Upper lobe of right lung (tissue), 1 donor: ENCODE data around the gene TECRL. TPM values are rescaled to one million over a fixed set of nuclear protein-coding genes. Genes with fewer than 3 reads are reported as not detected.

Experiments
- ATAC-seq: fragments of 200-7000 bp; cut with Tn5 transposase; one replicate; pipeline ENCODE4 v1.9.1; 2020; ENCODE audit warnings: mild to moderate bottlenecking, moderate library complexity
- DNase-seq: peaks from one replicate; pipeline ENCODE4 v3.0.0-alpha.2; 2020
- H3K27ac ChIP-seq: fragments of 200-600 bp; one replicate; pipeline ENCODE4 v1.8.0; 2022
- H3K27me3 ChIP-seq: fragments of 200-600 bp; one replicate; pipeline ENCODE4 v1.8.0; 2022; ENCODE audit warnings: mild to moderate bottlenecking
- H3K36me3 ChIP-seq: fragments of 200-600 bp; one replicate; pipeline ENCODE4 v1.8.0; 2022
- H3K4me1 ChIP-seq: fragments of 200-600 bp; one replicate; pipeline ENCODE4 v1.8.0; 2022
- H3K4me3 ChIP-seq: fragments of 200-600 bp; one replicate; pipeline ENCODE4 v1.8.0; 2022; ENCODE audit warnings: mild to moderate bottlenecking
- H3K9me3 ChIP-seq: fragments of 200-600 bp; one replicate; pipeline ENCODE4 v1.8.0; 2022
- CTCF ChIP-seq: fragments of 200-600 bp; IDR thresholded peaks from one replicate; pipeline ENCODE4 v1.8.0; 2022; ENCODE audit warnings: antibody characterized with exemption
- intact Hi-C: fragments of 100-400 bp; cut with DNase I; formaldehyde crosslinking; loops from one replicate; pipeline ENCODE4 v1.11.0; 2022
- total RNA-seq: library from RNA; stranded (reverse); fragmentation: NEBNext Ultra II Directional; extraction: Animal tissue kit (Norgen Biotek cat#: 25700); gene quantifications from one replicate; pipeline ENCODE4 v1.2.1, GENCODE V29; 2021
- donor health status: DM: no; HTN: yes; CAD: no; lungs with severe emphysema.

Gene TECRL
- total RNA-seq, 1 donor from 2014 or later: not detected

- intact Hi-C loops: no loop called here
- Histone ChIP-seq H3K27ac (no peak overlapping the region), H3K9me3 (peaks cover 7% of the 10 kb centered on the region), H3K4me3 (no peak overlapping the region), H3K27me3 (no peaks in the 10 kb centered on the region), H3K4me1 (no peaks in the 10 kb centered on the region), H3K36me3 (no peaks in the 10 kb centered on the region)
- no peak for TF ChIP-seq CTCF
- ATAC-seq (peak; percentile 24), DNase-seq (no peak)
Measured at GRCh38 chr4:64385220-64385619, 24.0 kb downstream of the TECRL start.

GRCh38 chr4:64384237-64385203 is 24.7 kb downstream of the TECRL start:
- Histone ChIP-seq H3K27ac (no peak overlapping the region), H3K4me1 (no peaks in the 10 kb centered on the region), H3K27me3 (no peaks in the 10 kb centered on the region), H3K9me3 (peaks cover 7% of the 10 kb centered on the region), H3K4me3 (no peak overlapping the region), H3K36me3 (no peaks in the 10 kb centered on the region)
- intact Hi-C loops: no loop called here
- TF ChIP-seq CTCF: no peak
- no peak for DNase-seq
- peak; percentile 30 for ATAC-seq

GRCh38 chr4:64368741-64369140 is 40.5 kb downstream of the TECRL start:
- Histone ChIP-seq H3K9me3 (no peaks in the 10 kb centered on the region), H3K36me3 (no peaks in the 10 kb centered on the region), H3K4me3 (no peak overlapping the region), H3K4me1 (no peaks in the 10 kb centered on the region), H3K27me3 (no peaks in the 10 kb centered on the region), H3K27ac (no peak overlapping the region)
- no peak for TF ChIP-seq CTCF
- DNase-seq (no peak), ATAC-seq (no peak)
- intact Hi-C loops: no loop called here

- Histone ChIP-seq H3K4me3 (no peak overlapping the region), H3K9me3 (no peaks in the 10 kb centered on the region), H3K27me3 (no peaks in the 10 kb centered on the region), H3K36me3 (no peaks in the 10 kb centered on the region), H3K4me1 (no peaks in the 10 kb centered on the region), H3K27ac (no peak overlapping the region)
- TF ChIP-seq CTCF: no peak
- intact Hi-C loops: no loop called here
- ATAC-seq (no peak), DNase-seq (no peak)
Measured at GRCh38 chr4:64361399-64361740, 47.9 kb downstream of the TECRL start.

GRCh38 chr4:64360664-64361398 is 48.4 kb downstream of the TECRL start:
- Histone ChIP-seq H3K4me3 (no peak overlapping the region), H3K9me3 (no peaks in the 10 kb centered on the region), H3K36me3 (no peaks in the 10 kb centered on the region), H3K4me1 (no peaks in the 10 kb centered on the region), H3K27ac (no peak overlapping the region), H3K27me3 (no peaks in the 10 kb centered on the region)
- no peak for DNase-seq
- peak; percentile 38 for ATAC-seq
- no peak for TF ChIP-seq CTCF
- intact Hi-C loops: no loop called here
